Islet precursor cell (in vitro differentiated cells): ENCODE results near the gene AK4.

Experiments
- DNase-seq: peaks from one replicate; pipeline ENCODE4 v3.0.0-alpha.2; 2018

Gene AK4

GRCh38 chr1:65178235-65178634 is 30.2 kb downstream of the AK4 start:
- no peak for DNase-seq

- no peak for DNase-seq
These were observed 31.1 kb downstream of the AK4 start for GRCh38 chr1:65179148-65179547.

- DNase-seq, result no peak
These were observed 33.0 kb downstream of the AK4 start for GRCh38 chr1:65180977-65181376.

- DNase-seq, result no peak
These were observed 34.8 kb downstream of the AK4 start for GRCh38 chr1:65182658-65183268.

- no peak for DNase-seq
These were observed 41.6 kb downstream of the AK4 start for GRCh38 chr1:65189576-65190115.

GRCh38 chr1:65190229-65190628 is 42.2 kb downstream of the AK4 start:
- DNase-seq, result no peak

- no peak for DNase-seq
These were observed 45.2 kb downstream of the AK4 start for GRCh38 chr1:65193129-65193695.

- no peak for DNase-seq
These were observed 47.8 kb downstream of the AK4 start for GRCh38 chr1:65195495-65196417.

- no peak for DNase-seq
These were observed 48.9 kb downstream of the AK4 start for GRCh38 chr1:65196926-65197325.

GRCh38 chr1:65197636-65198035 is 49.6 kb downstream of the AK4 start:
- no peak for DNase-seq

- DNase-seq, result no peak
These were observed 50.1 kb downstream of the AK4 start for GRCh38 chr1:65198096-65198495.

- DNase-seq, result no peak
These were observed 52.4 kb downstream of the AK4 start for GRCh38 chr1:65200411-65200810.

GRCh38 chr1:65206836-65207235 is 58.8 kb downstream of the AK4 start:
- no peak for DNase-seq

GRCh38 chr1:65207317-65207716 is 59.3 kb downstream of the AK4 start:
- no peak for DNase-seq

- no peak for DNase-seq
These were observed 60.6 kb downstream of the AK4 start for GRCh38 chr1:65208563-65208973.

GRCh38 chr1:65209005-65209885 is 61.2 kb downstream of the AK4 start:
- DNase-seq, result no peak

GRCh38 chr1:65210325-65210724 is 62.3 kb downstream of the AK4 start:
- DNase-seq, result no peak

- DNase-seq, result no peak
These were observed 63.3 kb downstream of the AK4 start for GRCh38 chr1:65211331-65211730.

- no peak for DNase-seq
These were observed 65.4 kb downstream of the AK4 start for GRCh38 chr1:65213271-65214023.

- DNase-seq, result no peak
These were observed 66.5 kb downstream of the AK4 start for GRCh38 chr1:65214340-65215027.

- DNase-seq, result no peak
These were observed 69.0 kb downstream of the AK4 start for GRCh38 chr1:65216989-65217388.
